HepG2 (cell line): ENCODE results near the gene ABCA13.

ENCODE experiments used
- CTCF ChIP-seq: sonication (generic); formaldehyde crosslinking; IDR thresholded peaks from 2 replicates; pipeline ENCODE4 v1.5.0; 2020; ENCODE audit warnings: mild to moderate bottlenecking, missing genetic modification reagents, moderate library complexity
- KDM5A ChIP-seq: fragments of 200-600 bp; sonication (generic); IDR thresholded peaks from 2 replicates; pipeline ENCODE4 v1.7.0; 2018; ENCODE audit warnings: antibody characterized with exemption, mild to moderate bottlenecking, low read length, borderline replicate concordance
- SMARCE1 ChIP-seq: fragments of 450-650 bp; IDR thresholded peaks from 2 replicates; pipeline ENCODE4 v1.6.1; 2017; ENCODE audit warnings: borderline replicate concordance
- ZNF841 ChIP-seq: sonication (generic); formaldehyde crosslinking; IDR thresholded peaks from 2 replicates; pipeline ENCODE4 v1.8.1; 2023; ENCODE audit warnings: missing genetic modification reagents, borderline replicate concordance

- no peak for TF ChIP-seq ZNF841 (CRISPR knock-in tag)
- no peak for TF ChIP-seq KDM5A
- no peak for TF ChIP-seq SMARCE1
- no peak for TF ChIP-seq CTCF (CRISPR knock-in tag)
Measured at GRCh38 chr7:48262606-48263310, 91.5 kb downstream of the ABCA13 start.
